Stomach smooth muscle (tissue), 2 donors: ENCODE measurements around the gene DNAAF5.

Experiments used
- H3K27ac ChIP-seq: one replicate; pipeline ENCODE4 v1.7.0; 2013; ENCODE audit warnings: mild to moderate bottlenecking, low read length, inconsistent platforms
- H3K27me3 ChIP-seq, 2 donors: one replicate each; pipeline ENCODE4 v1.7.0; 2013; ENCODE audit warnings: low read length in 2 of 2; ENCODE audit not compliant: insufficient read depth in 2 of 2, control insufficient read depth in 1 of 2
- H3K36me3 ChIP-seq, 2 donors: one replicate each; pipeline ENCODE4 v1.7.0; 2013; ENCODE audit warnings: low read length in 2 of 2; ENCODE audit not compliant: control insufficient read depth in 2 of 2, insufficient read depth in 2 of 2
- H3K4me1 ChIP-seq: one replicate; pipeline ENCODE4 v1.7.0; 2013; ENCODE audit warnings: low read length; ENCODE audit not compliant: control insufficient read depth, insufficient read depth
- H3K4me3 ChIP-seq, 2 donors: one replicate each; pipeline ENCODE4 v1.7.0; 2013; ENCODE audit warnings: low read length in 2 of 2
- H3K9ac ChIP-seq, 2 donors: one replicate each; pipeline ENCODE4 v1.7.0; 2013; ENCODE audit warnings: low read length in 2 of 2, mild to moderate bottlenecking in 1 of 2
- H3K9me3 ChIP-seq, 2 donors: one replicate each; pipeline ENCODE4 v1.7.0; 2013; ENCODE audit warnings: low read length in 2 of 2; ENCODE audit not compliant: control insufficient read depth in 2 of 2
- donor health status: healthy.
- donor health status: Pancreatic carcinoma.

The DNAAF5 gene

DNA sequence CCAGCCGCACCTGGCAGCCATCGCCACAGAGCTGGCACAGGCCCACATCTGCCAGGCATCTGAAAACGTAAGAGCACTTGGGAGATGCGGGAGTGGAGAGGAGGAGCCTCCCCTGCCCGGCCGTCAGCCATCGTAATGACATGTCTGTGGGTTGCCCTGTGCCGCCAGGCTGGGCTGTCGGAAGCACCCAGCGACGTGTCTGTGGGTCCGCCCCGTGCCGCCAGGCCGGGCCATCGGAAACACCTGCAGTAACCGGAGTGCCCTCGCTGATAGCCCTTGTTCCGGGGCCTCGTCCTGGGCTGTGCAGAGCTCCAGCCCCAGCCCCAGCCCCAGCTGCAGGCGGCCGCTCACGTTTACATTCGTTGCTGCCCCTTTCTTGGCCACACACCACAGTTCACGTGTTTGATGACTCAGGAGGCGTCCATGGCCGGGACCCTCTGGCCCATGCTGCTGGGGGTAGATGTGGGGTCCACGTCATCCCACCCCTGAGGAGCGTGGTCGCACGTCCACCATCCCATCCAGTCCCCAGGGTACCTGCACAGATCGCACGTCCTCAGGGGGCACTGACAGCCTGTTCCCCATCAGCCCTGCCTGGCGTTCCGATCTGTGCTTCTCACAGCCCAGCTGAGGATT lies 30.5 kb downstream of the DNAAF5 start:
- Histone ChIP-seq H3K27ac (peak overlapping the region; percentile 11), H3K9ac (no peak overlapping the region), H3K36me3 (peaks cover 20 to 35% of the 10 kb centered on the region in 2 donors)

DNA sequence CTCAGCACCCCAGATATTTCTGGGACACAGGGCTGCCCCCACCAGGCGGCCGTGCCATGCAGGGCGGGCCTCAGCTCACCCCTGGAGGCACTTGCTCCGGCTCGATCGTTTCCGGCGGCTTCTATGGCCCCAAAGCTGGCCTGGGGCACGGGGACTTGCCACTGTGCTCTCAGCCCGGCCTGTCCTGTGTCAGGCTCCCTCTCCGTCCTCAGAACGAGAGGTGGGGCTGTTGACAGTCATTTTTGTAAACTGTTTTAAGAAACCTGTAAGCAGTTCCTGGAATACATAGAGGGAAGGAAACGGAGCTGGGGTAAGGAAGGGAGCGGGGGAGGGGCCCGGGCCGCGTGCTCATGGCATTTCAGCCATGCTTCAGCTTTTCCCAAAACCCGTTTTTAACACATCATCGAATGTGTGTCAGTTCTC lies 31.3 kb downstream of the DNAAF5 start:
- H3K36me3 ChIP-seq, result peaks cover 20 to 33% of the 10 kb centered on the region in 2 donors
- H3K27me3 ChIP-seq, result no peaks in the 10 kb centered on the region

More for the DNA sequence above, 30.5 kb downstream of the DNAAF5 start:
- Histone ChIP-seq H3K27me3 (no peaks in the 10 kb centered on the region), H3K4me1 (peaks cover 14% of the 10 kb centered on the region), H3K9me3 (no peaks in the 10 kb centered on the region), H3K4me3 (no peak overlapping the region)

DNA sequence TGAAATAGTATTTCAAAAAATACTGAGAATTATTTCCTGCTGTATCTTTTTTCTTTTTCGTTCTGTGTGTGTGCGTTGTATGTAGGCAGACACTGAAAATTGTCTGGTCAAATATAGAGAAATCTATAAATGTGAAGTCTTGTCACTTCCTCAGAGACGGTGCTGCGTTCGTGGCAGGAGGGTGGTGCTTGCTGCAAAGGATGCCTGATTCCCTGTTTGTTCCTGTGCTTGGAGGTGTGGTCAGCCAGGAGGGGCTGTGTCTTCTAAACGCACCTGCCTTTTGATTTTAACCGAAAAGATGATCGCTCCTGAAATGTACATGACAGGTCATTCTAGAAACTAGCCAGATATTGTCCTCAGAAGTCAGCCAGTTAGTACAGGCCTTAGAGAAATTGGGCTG lies 33.1 kb downstream of the DNAAF5 start:
- H3K27me3 ChIP-seq, result no peaks in the 10 kb centered on the region
- no peak overlapping the region for H3K27ac ChIP-seq
- no peak overlapping the region for H3K9ac ChIP-seq
- peaks cover 26 to 44% of the 10 kb centered on the region in 2 donors for H3K36me3 ChIP-seq
- H3K4me3 ChIP-seq, result no peak overlapping the region
- no peaks in the 10 kb centered on the region for H3K9me3 ChIP-seq
- H3K4me1 ChIP-seq, result peaks cover 14% of the 10 kb centered on the region

More for the DNA sequence above, 31.3 kb downstream of the DNAAF5 start:
- Histone ChIP-seq H3K9me3 (no peaks in the 10 kb centered on the region), H3K4me1 (peaks cover 14% of the 10 kb centered on the region), H3K4me3 (peak overlapping the region in 1 of 2 donors; percentile 29), H3K27ac (peak overlapping the region; percentile 11), H3K9ac (peak overlapping the region in 1 of 2 donors; percentile 5)

DNA sequence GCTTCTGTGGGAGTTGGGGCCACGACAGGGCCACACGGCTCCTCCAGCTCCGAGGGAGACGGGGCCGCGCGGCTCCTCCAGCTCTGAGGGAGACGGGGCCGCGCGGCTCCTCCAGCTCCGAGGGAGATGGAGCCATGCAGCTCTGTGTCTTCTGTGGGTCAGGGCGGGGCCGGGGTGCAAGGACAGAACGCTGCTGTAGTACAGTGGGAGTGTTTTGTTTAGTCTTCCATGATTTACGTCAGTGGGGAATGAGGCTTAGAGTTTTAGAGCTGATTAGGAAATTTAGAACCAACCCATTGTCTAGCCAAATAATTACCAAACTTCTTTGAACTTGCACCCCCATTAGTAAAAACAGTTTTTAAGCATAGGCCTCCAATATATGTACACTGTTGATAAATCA lies 33.5 kb downstream of the DNAAF5 start:
- H3K4me1 ChIP-seq, result peaks cover 14% of the 10 kb centered on the region
- no peaks in the 10 kb centered on the region for H3K27me3 ChIP-seq
- H3K36me3 ChIP-seq, result peaks cover 26 to 46% of the 10 kb centered on the region in 2 donors
- no peak overlapping the region for H3K27ac ChIP-seq
- no peaks in the 10 kb centered on the region for H3K9me3 ChIP-seq
- no peak overlapping the region for H3K4me3 ChIP-seq
- no peak overlapping the region for H3K9ac ChIP-seq

DNA sequence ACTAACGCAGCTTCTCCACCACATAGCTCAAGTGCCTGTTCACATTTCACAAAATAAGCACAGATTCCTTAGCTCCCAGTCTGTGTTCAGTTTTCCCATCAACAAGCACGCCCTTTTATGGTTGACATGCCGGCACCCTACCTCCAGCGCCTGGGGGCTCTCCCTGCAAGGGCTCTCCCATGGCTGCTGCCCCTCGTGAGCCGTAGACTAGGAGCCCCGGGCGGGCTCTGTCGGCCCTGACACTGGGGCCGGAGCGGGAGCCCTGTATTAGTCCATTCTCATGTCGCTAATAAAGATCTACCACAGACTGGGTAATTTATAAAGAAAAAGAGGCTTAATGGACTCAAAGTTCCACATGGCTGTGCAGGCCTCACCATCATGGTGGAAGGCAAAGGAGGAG lies 34.6 kb downstream of the DNAAF5 start:
- Histone ChIP-seq H3K9ac (no peak overlapping the region), H3K4me3 (no peak overlapping the region), H3K36me3 (peaks cover 28 to 48% of the 10 kb centered on the region in 2 donors)

DNA sequence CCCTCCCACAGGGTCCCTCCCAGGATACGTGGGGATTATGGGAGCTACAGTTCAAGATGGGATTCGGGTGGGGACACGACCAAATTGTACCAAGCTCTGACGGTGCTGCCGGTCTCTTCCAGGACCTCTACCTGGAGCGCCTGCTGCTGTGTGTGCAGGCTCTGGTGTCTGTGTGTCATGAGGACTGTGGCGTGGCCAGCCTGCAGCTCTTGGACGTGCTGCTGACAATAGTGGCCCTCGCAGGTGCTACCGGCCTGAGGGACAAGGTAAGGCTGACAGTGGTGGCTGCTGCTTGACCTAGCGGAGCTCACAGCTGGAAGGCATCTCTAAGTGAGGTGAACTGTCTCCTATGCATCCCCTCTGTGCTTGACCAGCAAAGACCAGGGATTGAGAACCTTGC lies 35.1 kb downstream of the DNAAF5 start:
- Histone ChIP-seq H3K27ac (no peak overlapping the region), H3K27me3 (no peaks in the 10 kb centered on the region), H3K9me3 (no peaks in the 10 kb centered on the region), H3K4me1 (peaks cover 14% of the 10 kb centered on the region), H3K36me3 (peaks cover 28 to 47% of the 10 kb centered on the region in 2 donors), H3K4me3 (no peak overlapping the region), H3K9ac (no peak overlapping the region)

More for the DNA sequence above, 34.6 kb downstream of the DNAAF5 start:
- Histone ChIP-seq H3K9me3 (no peaks in the 10 kb centered on the region), H3K27ac (no peak overlapping the region), H3K27me3 (no peaks in the 10 kb centered on the region), H3K4me1 (peaks cover 14% of the 10 kb centered on the region)

DNA sequence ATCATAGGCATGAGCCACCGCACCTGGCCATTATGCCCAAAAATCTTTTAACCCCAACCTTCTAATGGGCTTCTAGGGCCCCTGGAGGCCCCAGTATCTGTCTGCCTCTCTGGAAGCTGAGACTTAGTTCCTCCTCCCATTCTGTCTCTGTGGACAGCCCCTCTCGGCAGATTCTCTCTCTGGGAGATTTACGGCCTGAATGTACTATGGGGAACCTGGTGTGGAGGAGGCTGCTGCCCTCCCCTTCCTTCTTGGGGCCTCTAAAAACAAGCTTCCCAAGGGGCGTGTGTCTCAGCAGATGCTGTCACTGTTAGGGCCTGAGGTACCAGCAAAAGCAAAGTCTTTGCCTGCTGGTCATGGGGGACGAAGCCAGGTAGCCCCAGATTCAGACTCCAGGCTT lies 36.4 kb downstream of the DNAAF5 start:
- peaks cover 4% of the 10 kb centered on the region for H3K4me1 ChIP-seq
- no peaks in the 10 kb centered on the region for H3K27me3 ChIP-seq
- H3K9ac ChIP-seq, result no peak overlapping the region
- H3K9me3 ChIP-seq, result no peaks in the 10 kb centered on the region
- H3K36me3 ChIP-seq, result peaks cover 26 to 42% of the 10 kb centered on the region in 2 donors
- no peak overlapping the region for H3K27ac ChIP-seq
- H3K4me3 ChIP-seq, result no peak overlapping the region

DNA sequence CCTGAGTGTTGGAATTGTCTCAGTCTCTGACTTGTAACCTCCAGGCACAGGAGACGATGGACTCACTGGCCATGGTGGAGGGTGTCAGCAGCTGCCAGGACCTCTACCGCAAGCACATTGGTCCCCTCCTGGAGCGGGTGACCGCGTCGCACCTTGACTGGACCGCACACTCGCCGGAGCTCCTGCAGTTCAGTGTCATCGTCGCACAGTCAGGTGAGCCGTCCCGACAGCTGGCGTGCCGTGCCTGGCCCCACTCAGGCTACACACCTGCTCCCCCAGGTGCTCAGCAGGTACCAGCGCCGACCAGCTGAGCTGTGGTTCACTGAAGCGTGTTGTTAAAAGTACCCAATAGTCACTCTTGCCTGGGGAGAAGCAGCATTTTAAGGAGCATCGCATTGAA lies 37.3 kb downstream of the DNAAF5 start:
- no peak overlapping the region for H3K9ac ChIP-seq
- H3K27me3 ChIP-seq, result no peaks in the 10 kb centered on the region
- H3K9me3 ChIP-seq, result no peaks in the 10 kb centered on the region
- no peak overlapping the region for H3K27ac ChIP-seq
- peaks cover 26 to 43% of the 10 kb centered on the region in 2 donors for H3K36me3 ChIP-seq
- H3K4me1 ChIP-seq, result peaks cover 2% of the 10 kb centered on the region
- H3K4me3 ChIP-seq, result no peak overlapping the region

DNA sequence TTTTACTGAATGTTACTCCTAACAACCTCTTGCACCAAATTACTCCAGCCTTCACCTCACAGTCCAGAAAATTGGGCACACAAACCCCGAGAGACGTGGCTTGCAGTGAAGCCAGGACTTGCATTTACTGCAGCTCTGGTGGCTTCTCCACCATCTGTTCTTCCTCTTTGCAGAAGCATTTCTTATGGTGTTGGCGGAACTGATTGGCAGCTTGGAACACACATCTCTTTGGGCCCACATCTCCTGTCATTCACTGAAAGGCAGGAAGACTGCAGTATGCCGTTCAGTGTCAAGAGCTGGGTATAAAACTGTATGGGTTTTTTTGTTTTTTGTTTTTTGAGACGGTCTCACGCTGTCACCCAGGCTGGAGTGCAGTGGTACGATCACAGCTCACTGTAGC lies 38.9 kb downstream of the DNAAF5 start:
- no peak overlapping the region for H3K9ac ChIP-seq
- no peaks in the 10 kb centered on the region for H3K9me3 ChIP-seq
- H3K4me3 ChIP-seq, result no peak overlapping the region
- no peaks in the 10 kb centered on the region for H3K27me3 ChIP-seq
- peaks cover 22 to 43% of the 10 kb centered on the region in 2 donors for H3K36me3 ChIP-seq
- no peak overlapping the region for H3K27ac ChIP-seq
- H3K4me1 ChIP-seq, result peaks cover 4% of the 10 kb centered on the region

DNA sequence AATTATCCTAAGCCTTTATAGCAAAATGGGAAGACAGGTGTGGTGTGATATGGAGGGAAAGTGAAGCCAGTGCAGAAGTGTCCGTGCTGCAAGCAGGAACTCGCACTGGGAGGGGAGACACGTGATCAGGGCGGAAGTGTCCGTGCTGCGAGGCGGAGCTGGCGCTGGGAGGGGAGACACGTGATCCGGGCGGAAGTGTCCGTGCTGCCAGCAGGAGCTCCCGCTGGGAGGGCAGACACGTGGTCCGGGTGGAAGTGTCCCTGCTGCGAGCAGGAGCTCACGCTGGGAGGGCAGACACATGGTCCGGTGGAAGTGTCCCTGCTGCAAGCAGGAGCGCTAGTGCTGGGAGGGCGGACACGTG lies 41.1 kb downstream of the DNAAF5 start:
- peaks cover 22 to 35% of the 10 kb centered on the region in 2 donors for H3K36me3 ChIP-seq
- H3K4me1 ChIP-seq, result peaks cover 25% of the 10 kb centered on the region
- no peak overlapping the region for H3K9ac ChIP-seq
- no peaks in the 10 kb centered on the region for H3K27me3 ChIP-seq
- H3K27ac ChIP-seq, result no peak overlapping the region
- H3K4me3 ChIP-seq, result no peak overlapping the region
- H3K9me3 ChIP-seq, result no peaks in the 10 kb centered on the region

DNA sequence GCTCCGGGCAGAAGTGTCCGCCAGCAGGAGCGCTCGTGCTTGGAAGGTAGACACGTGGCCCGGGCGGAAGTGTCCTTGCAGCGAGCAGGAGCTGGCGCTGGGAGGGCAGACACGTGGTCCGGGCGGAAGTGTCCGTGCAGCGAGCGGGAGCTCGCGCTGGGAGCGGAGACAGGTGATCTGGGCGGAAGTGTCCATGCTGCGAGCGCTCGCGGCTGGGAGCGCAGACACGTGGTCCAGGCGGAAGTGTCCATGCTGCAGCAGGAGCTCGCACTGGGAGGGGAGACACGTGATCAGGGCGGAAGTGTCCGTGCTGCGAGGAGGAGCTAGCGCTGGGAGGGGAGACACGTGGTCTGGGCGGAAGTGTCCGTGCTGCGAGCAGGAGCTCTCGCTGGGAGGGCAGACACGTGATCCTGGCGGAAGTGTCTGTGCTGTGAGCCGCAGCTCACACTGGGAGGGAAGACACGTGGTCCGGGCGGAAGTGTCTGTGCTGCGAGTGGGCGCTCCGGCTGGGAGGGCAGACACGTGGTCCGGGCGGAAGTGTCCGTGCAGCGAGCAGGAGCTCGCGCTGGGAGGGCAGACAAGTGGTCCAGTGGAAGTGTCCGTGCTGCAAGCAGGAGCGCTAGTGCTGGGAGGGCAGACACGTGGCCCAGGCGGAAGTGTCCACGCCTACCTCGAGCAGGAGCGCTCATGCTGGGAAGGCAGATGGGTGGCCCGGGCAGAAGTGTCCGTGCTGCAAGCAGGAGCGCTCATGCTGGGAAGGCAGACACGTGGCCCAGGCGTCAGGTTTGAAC lies 41.6 kb downstream of the DNAAF5 start:
- Histone ChIP-seq H3K36me3 (peaks cover 22 to 32% of the 10 kb centered on the region in 2 donors), H3K4me3 (no peak overlapping the region)

More for the DNA sequence above, 41.6 kb downstream of the DNAAF5 start:
- H3K9me3 ChIP-seq, result no peaks in the 10 kb centered on the region
- no peak overlapping the region for H3K9ac ChIP-seq
- peaks cover 26% of the 10 kb centered on the region for H3K4me1 ChIP-seq
- no peak overlapping the region for H3K27ac ChIP-seq
- H3K27me3 ChIP-seq, result no peaks in the 10 kb centered on the region
